VCaP (cell line): Measurements from ENCODE around the gene SYNGR3.
A peak's percentile ranks its signal among the peaks of the same experiment; 100 is the strongest.
"Not testable (repeated sequence)": the region's sequence is repeated elsewhere in the genome, so short reads cannot be mapped to it uniquely, and the experiment has no call there.

Source experiments
- H3K27ac ChIP-seq: fragments of 450-650 bp; 2 replicates; pipeline ENCODE4 v1.5.1; 2017
- CTCF ChIP-seq: fragments of 450-650 bp; conservative IDR thresholded peaks from 2 replicates; pipeline ENCODE4 v1.5.1; 2017; ENCODE audit warnings: mild to moderate bottlenecking, moderate library complexity

The SYNGR3 gene

GRCh38 chr16:1953734-1954133, 36.0 kb upstream of the SYNGR3 start:
- no peak for TF ChIP-seq CTCF
- no peak overlapping the region for H3K27ac ChIP-seq

DNA sequence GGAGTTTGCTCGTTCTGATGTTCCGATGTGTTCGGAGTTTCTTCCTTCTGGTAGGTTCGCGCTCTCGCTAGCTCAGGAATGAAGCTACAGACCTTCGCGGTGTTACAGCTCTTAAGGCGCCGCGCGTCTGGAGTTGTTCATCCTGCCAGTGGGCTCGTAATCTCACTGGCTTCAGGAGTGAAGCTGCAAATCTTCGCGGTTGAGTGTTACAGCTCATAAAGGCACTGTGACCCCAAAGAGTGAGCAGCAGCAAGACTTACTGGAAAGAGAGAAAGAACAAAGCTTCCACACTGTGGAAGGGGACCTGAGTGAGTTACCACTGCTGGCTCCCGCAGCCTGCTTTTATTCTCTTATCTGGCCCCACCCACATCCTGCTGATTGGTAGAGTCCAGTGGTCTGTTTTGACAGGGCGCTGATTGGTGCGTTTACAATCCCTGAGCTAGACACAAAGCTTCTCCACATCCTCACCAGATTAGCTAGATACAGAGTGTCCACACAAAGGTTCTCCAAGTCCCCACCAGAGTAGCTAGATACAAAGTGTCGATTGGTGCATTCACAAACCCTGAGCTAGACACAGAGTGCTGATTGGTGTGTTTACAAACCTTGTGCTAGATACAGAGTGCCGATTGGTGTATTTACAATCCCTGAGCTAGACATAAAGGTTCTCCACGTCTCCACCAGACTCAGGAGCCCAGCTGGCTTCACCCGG, 32.2 kb upstream of the SYNGR3 start:
- not testable (repeated sequence) for H3K27ac ChIP-seq

DNA sequence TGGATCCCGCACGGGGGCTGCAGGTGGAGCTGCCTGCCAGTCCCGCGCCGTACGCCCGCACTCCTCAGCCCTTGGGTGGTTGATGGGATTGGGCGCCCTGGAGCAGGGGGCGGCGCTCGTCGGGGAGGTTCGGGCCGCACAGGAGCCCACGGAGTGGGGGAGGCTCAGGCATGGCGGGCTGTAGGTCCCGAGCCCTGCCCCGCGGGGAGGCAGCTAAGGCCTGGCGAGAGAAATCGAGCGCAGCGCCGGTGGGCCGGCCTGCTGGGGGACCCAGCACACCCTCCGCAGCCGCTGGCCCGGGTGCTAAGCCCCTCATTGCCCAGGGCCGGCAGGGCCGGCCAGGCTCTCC, 31.7 kb upstream of the SYNGR3 start:
- not testable (repeated sequence) for H3K27ac ChIP-seq

DNA sequence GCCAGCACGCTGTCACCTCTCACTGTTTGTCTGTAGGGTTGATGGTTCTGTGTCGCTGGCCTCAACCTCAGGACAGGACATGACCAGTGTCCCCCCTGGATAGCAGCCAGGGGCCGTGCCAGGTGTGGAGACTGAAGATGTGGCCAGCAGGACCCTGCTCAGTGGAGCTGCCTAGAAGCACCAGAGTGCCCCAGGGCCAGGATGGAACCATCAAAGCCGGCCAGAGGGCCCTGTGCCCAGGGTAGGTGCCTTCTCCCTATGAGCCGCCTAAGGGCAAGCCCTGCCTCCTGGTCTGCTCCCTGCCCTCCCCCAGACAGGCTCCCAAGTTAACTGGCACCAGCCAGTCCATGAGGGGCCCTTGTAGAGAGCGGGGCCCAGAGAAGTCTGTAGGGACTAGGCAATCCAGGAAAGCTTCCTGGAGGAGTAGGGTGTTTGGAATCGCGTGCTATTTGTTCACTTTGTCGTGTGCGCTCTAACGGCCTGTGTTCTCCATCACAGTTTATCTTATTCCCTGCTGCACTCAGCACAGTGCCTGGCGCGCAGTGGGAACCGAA, 31.0 kb upstream of the SYNGR3 start:
- H3K27ac ChIP-seq: peak overlapping the region; percentile 84; the same call in 1 of the 2 replicates

GRCh38 chr16:1959269-1960039, 30.3 kb upstream of the SYNGR3 start, which contains the start of gene NDUFB10:
NDUFB10 (plus strand) TSS chr16:1959538; CDS start chr16:1959625, 87 bp downstream.
- H3K27ac ChIP-seq: peak within 1 kb of the TSS; percentile 84
- peak; percentile 81 for TF ChIP-seq CTCF

More for the DNA sequence above, 31.0 kb upstream of the SYNGR3 start:
- TF ChIP-seq CTCF: no peak

DNA sequence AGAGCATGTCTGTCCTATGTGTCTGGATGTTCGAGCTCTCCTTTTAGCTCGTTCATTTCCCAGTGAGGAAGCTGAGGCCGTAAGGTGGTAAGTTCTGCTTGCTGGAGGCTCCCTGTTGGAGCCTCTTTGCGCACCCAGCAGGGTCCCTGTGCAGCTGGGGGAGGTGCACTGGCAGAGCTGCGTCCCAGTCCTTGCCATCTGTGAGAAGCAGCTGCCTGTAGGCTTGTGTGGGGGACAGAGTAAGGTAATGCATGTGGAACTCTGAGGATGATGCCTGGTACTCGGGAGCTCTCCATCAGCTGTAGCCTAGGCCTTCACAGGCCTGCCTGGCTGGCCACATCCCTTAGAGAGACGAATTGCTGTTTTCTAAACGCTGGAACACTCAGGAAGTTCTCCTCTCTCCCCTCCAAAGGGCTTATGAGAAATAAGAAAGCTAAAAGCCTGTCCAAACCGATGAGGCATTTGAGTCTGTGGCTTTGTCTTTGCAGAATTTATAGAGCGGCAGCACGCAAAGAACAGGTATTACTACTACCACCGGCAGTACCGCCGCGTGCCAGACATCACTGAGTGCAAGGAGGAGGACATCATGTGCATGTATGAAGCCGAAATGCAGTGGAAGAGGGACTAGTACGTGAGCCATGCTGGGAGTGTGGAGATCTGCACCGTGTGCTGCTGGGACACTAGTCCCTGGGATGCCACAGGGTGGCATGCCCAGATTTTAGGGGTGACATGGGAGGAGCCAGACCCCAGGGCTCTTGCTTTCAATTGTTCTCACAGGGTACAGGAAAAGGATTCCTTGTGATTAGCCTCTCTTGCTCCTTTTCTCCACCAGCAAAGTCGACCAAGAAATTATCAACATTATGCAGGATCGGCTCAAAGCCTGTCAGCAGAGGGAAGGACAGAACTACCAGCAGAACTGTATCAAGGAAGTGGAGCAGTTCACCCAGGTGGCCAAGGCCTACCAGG, 28.8 kb upstream of the SYNGR3 start:
- no peak for TF ChIP-seq CTCF
- peak overlapping the region; percentile 84 for H3K27ac ChIP-seq

DNA sequence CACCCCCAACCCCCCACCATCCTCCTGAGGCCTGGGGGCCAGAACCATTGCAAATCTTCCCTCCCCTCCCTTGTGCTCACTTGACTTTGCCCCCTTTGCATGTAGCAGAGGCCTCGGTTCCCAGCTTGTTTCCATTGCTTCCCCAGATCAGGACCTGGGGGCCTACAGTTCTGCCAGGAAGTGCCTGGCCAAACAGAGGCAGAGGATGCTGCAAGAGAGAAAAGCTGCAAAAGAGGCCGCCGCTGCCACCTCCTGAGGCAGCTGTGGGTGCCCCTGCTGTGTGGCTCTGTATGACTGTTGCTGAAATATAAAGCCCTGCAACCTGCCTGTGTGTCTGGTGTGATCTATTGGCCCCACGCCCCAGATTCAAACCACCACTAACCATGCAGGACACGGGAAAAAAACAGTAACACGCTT, 28.1 kb upstream of the SYNGR3 start:
- peak overlapping the region; percentile 84 for H3K27ac ChIP-seq
- TF ChIP-seq CTCF: no peak

GRCh38 chr16:1962161-1963153, 27.3 kb upstream of the SYNGR3 start:
- H3K27ac ChIP-seq: peak overlapping the region; percentile 84
